ENCODE results near the gene RAC2.

DNA sequence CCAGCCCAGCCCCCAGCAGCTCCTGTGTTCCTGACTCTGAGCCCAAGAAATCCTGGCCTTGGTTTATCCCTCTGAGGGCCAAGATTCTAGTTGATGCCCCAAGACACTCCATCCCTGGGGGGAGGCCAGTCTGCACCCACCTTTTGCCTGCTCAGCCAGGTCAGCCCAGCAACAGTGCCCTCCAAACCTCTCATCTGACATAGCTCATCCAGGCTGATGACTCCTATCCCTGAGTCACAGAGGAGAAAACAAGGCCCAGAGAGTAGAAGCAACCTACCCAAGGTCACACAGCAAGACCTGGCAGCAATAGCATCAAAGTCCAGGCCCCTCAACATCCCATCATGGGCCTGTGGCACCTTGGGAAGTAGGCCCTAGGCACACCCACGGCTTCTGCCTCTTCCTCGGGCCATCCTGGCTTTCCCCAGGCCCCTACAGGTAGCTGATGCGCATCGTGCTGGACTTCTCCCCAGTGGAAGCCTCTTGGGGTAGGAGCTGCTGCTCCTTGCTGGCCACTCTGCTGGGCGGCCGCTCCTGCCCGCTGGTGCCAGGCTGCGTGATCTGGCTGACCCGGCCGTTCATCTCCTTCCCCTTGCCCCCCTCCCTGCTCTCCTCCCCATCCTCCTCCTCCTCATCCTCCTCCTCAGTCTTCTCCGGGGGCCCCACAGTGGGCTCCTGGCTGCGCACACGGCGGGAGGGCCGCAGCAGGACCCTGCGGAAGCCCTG is 37.8 kb downstream of the RAC2 start:
- TF ChIP-seq KDM1A (IDR thresholded peaks at IDR 0.05; ENCODE audit: low read depth), result no peak
- no peak for TF ChIP-seq ZC3H11A (IDR thresholded peaks at IDR 0.05)
- TF ChIP-seq SMC3 (IDR thresholded peaks at IDR 0.05), result no peak
- no peak for TF ChIP-seq ZNF302 (CRISPR knock-in tag; IDR thresholded peaks at IDR 0.05)
- TF ChIP-seq, protein P1, sequence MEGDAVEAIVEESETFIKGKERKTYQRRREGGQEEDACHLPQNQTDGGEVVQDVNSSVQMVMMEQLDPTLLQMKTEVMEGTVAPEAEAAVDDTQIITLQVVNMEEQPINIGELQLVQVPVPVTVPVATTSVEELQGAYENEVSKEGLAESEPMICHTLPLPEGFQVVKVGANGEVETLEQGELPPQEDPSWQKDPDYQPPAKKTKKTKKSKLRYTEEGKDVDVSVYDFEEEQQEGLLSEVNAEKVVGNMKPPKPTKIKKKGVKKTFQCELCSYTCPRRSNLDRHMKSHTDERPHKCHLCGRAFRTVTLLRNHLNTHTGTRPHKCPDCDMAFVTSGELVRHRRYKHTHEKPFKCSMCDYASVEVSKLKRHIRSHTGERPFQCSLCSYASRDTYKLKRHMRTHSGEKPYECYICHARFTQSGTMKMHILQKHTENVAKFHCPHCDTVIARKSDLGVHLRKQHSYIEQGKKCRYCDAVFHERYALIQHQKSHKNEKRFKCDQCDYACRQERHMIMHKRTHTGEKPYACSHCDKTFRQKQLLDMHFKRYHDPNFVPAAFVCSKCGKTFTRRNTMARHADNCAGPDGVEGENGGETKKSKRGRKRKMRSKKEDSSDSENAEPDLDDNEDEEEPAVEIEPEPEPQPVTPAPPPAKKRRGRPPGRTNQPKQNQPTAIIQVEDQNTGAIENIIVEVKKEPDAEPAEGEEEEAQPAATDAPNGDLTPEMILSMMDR (IDR thresholded peaks at IDR 0.05), result no peak
